Activated CD8-positive, alpha-beta memory T cell treated with anti-CD3 and anti-CD28 coated beads, Interleukin-2, amount 50 U/mL, for 24 hours (primary cell): ENCODE results near the gene NRP2.

ENCODE experiments used
- DNase-seq: peaks from one replicate; pipeline ENCODE4 v3.0.0-alpha.2; 2020; ENCODE audit errors: extremely low read depth

Gene NRP2

DNA sequence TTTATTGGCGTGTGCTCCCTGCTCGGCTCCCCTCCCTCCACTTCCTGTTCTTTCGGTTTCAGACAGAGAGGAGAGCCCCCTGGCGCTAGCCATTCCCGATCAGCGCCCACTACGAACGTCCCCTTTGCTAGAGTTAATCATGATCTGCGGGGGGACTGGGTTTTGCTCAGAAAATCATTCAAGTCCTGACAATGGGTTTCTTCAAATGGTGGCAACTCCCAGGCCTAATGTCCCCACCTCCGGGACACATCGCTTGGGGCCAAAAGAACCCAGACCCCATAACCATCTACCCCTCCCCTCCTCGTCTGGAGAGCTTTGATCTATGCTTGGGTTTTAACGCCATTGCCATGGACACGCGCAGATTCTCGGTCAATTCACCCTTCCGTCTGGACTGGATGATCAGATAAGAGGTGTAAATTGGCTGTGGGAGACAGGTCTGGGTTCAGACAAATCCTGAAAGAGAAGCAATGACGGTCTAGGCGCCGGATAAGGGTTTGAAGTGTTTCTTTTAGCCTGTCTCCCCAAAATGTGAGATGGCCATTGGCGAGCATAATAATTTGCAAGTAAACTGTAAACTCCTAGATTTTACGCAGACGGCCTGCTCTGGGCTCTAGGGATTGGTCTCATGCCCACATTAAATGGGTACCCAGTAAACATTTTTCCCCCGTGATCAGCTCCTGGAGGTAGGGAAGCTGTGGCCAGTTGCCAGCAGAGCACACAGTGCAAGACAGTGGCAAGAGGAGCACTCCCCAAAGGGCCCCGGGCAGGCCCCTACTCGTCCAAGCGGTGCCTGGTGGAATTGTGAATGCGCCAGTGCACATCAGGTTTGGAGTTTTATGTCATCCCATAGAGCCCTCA, 4.7 kb downstream of the NRP2 start:
- no peak for DNase-seq

- no peak for DNase-seq
Measured at GRCh38 chr2:205687641-205687956, 5.3 kb downstream of the NRP2 start.

- DNase-seq: no peak
Measured at GRCh38 chr2:205688417-205689200, 6.3 kb downstream of the NRP2 start.

GRCh38 chr2:205689820-205690219, 7.5 kb downstream of the NRP2 start:
- no peak for DNase-seq

DNA sequence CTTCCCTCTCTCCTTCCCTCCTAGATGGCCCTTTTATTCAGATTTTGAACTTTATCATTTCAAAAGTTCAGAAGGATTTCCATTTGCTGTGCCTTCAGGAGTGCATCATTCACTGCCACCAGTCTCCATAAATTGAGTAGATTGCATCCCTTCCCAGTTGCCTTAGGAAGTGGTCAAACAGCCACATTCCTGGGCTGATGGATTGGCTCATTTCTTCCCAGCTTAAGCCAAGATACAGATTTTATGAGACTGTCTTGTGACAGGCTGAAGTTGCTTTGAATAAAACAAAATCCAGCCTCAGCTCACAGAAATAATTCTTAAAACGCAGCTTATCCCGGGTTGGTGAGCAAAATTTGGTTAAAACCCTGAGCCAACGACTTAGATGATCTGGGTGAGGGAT, 9.8 kb downstream of the NRP2 start:
- DNase-seq: no peak

GRCh38 chr2:205694256-205694655, 12.0 kb downstream of the NRP2 start:
- DNase-seq: no peak

- DNase-seq: no peak
Measured at GRCh38 chr2:205695460-205695991, 13.2 kb downstream of the NRP2 start.

GRCh38 chr2:205696331-205696926, 14.1 kb downstream of the NRP2 start:
- DNase-seq: no peak

- no peak for DNase-seq
Measured at GRCh38 chr2:205696927-205697441, 14.7 kb downstream of the NRP2 start.

- no peak for DNase-seq
Measured at GRCh38 chr2:205698286-205699268, 16.3 kb downstream of the NRP2 start.

- DNase-seq: no peak
Measured at GRCh38 chr2:205699515-205700289, 17.4 kb downstream of the NRP2 start.

- DNase-seq: no peak
Measured at GRCh38 chr2:205700331-205701132, 18.2 kb downstream of the NRP2 start.

GRCh38 chr2:205701509-205701908, 19.2 kb downstream of the NRP2 start:
- DNase-seq: no peak

DNA sequence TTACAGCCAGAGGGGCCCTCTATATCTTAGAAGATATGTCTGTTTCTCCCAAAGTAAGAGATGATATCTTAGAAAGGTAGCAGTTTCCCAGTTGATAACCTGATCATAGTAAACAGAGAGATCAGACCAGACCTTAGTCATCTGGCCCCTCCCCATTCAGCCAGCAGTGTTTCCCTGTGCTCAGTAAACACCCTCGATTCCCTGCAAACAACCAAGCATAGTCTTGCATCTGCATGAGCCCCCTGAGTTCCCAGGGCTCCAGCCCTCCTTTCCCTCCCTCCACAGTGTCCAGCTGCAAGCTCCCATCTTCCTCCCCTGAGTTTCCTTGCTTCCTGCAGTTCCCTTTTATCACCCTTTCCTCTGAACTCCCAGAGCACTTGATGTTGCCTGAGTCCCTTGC, 20.3 kb downstream of the NRP2 start:
- DNase-seq: no peak

GRCh38 chr2:205703471-205704126, 21.3 kb downstream of the NRP2 start:
- no peak for DNase-seq

GRCh38 chr2:205704127-205704741, 21.9 kb downstream of the NRP2 start:
- no peak for DNase-seq

DNA sequence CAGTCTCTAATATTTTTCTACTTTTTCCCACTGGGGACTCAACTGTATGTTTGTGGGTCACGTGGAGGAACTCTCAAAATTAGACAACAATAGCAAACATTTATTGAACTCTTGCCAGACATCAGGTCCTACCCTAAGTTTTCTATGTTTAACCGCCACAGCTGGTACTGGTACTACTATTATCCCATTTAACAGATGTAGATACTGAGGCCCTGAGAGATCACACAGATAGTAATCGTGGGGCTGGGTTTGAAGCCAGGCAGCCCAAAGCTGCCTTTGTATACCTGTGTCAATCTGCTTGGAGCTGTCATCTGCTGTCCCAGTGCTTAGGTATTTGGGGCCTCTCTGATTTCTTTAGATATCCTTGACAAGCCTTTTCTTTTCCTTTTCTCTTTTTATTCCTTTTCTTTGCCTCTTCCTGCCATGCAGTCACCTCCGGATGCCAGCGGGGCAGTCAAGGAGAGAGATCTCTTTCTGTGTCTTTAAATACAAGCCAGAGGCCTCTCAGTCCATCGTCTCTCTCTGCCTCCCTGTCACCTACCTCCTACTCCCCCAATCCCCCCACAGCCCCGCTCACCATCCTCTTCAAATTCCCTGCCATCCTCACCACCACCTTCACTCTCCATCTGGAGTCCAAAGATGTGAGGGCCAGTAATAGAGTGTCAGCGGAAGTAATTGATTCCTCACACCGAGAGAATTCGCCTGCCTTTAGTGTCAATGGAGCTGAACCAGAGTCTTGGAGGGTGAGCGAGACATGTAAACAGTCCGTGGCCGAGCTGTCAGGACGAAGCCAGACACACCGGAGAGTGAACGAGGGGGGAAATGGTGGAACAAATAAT, 23.4 kb downstream of the NRP2 start:
- DNase-seq: no peak
